ENCODE measurements around the gene DNMBP. TPM values are rescaled to one million over a fixed set of nuclear protein-coding genes. Genes with fewer than 3 reads are reported as not detected.

The DNMBP gene
- total RNA-seq, 1 donor = 62.4 TPM

DNA sequence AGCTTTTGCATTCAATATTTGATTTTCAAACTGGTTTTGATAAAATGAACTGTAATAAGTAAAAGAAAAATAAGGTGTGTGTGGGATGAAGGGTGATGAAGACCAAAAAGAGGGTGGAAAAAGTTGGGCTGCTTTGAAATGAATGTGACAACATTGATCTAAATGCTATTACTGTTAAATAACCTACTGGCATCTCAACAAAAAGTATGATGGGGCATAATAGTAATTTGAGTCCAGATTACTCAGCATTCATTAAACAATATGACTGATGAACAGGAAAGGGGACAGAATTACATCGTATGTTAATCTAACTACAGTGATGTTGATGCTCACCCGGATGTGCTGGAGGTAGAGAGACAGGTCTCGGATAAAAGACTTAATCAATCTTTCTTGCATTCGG is 115.1 kb downstream of the DNMBP start:
- no peak overlapping the region for H3K4me3 ChIP-seq (ENCODE audit: low read depth, low read length)
- no peak for DNase-seq (ENCODE audit: low read depth)
- TF ChIP-seq, protein P1, sequence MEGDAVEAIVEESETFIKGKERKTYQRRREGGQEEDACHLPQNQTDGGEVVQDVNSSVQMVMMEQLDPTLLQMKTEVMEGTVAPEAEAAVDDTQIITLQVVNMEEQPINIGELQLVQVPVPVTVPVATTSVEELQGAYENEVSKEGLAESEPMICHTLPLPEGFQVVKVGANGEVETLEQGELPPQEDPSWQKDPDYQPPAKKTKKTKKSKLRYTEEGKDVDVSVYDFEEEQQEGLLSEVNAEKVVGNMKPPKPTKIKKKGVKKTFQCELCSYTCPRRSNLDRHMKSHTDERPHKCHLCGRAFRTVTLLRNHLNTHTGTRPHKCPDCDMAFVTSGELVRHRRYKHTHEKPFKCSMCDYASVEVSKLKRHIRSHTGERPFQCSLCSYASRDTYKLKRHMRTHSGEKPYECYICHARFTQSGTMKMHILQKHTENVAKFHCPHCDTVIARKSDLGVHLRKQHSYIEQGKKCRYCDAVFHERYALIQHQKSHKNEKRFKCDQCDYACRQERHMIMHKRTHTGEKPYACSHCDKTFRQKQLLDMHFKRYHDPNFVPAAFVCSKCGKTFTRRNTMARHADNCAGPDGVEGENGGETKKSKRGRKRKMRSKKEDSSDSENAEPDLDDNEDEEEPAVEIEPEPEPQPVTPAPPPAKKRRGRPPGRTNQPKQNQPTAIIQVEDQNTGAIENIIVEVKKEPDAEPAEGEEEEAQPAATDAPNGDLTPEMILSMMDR (IDR thresholded peaks at IDR 0.05; ENCODE audit: insufficient read depth, low read length) = no peak

DNA sequence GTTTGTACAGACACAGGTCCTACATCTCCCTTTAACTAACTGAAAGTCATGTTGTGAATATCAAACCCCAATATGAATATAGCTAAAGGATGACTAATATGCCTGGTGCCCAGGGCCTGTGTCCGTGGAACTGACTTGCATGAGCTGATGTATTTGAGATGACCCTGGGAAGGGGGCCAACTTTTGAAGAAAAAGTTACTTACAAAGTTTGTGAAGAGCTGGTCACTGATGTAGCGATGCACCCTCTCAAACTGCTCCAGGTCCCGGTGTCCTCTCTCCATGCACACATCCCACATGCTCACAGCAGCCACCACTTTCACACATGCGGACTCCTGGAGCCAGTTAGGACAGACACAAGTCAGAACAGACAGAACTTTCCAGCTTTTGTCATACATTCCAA is 121.1 kb downstream of the DNMBP start:
- TF ChIP-seq, protein P1 (IDR thresholded peaks at IDR 0.05; ENCODE audit: insufficient read depth, low read length) = no peak
- peak; percentile 63 for DNase-seq (ENCODE audit: low read depth)
- H3K4me3 ChIP-seq (ENCODE audit: low read depth, low read length) = no peak overlapping the region

DNA sequence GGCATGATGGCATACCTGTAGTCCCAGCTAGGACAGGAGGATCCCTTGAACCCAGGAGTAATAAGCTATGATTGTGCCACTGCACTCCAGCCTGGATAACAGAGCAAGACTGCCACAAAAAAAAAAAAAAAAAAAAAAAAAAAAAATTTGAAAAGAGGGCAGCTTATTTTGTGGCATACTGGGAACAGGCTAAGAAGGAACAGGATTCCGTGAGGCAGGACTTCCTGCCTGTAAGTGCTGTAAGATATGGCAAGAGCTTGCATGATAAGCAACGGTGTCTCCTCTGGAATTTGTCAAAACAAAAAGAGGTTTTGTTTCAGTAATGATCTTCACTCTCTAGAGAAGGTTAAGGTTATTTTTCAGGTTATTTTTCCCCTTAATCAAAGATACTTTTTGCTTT is 126.2 kb downstream of the DNMBP start:
- H3K4me3 ChIP-seq (ENCODE audit: low read depth, low read length) = no peak overlapping the region
- DNase-seq (ENCODE audit: low read depth) = no peak
- TF ChIP-seq, protein P1 (IDR thresholded peaks at IDR 0.05; ENCODE audit: insufficient read depth, low read length) = no peak

DNA sequence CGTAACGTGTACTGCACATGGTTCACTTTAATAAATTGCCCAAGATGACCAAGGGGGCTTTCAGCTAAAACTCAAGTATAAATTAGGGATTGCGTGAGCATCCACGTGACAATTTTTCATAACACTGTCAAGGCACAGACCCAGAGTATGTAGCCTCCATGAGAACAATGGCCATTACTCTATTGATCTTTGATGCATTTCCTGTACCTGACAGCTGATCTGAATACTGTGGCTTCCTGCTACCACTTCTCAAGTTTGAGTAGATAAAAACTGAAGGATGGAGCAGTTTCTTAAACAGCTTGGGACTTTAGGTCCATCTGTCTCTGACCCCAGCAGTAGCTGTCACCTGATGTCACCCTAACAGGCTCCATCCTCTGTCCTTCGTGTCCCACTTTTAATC is 128.4 kb downstream of the DNMBP start:
- TF ChIP-seq, protein P1 (IDR thresholded peaks at IDR 0.05; ENCODE audit: insufficient read depth, low read length) = no peak
- H3K4me3 ChIP-seq (ENCODE audit: low read depth, low read length) = no peak overlapping the region
- no peak for DNase-seq (ENCODE audit: low read depth)

DNA sequence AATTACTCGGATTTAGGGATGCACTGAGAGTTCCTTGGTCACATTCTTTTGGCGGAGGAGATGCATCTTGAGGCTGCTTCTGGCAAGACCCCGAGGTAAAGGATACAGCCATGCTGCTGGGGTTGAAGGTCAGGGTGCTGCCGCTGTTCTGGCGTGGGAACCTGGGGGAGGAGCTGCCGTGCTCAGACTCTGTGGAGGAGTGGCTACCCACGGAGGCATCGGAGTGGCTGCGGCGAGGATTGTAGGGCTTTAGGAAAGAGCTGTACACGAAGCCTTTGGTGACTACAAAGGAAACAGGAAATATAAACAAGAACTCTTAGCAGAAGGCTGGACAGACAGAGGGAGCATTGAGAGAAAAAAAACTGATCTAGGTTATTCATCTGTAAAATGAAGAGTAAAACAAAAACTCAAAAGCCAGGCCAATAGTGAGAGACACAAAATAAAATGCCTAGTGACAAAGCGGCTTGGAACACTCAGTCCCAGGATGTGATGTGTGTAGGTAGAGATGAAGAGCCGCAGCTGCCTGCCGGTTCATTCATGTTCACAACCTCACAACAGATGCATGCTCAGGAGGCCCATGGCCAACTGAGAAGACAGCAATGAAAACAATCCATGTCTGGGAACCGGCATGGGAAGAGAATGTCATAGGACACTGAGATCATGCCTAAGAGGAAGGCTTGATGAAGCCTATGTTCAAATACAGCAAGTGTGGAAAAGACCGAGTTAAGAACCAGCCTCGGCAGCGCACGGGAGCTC is 129.5 kb downstream of the DNMBP start:
- DNase-seq (ENCODE audit: low read depth) = no peak
- no peak overlapping the region for H3K4me3 ChIP-seq (ENCODE audit: low read depth, low read length)
- TF ChIP-seq, protein P1 (IDR thresholded peaks at IDR 0.05; ENCODE audit: insufficient read depth, low read length) = no peak

DNA sequence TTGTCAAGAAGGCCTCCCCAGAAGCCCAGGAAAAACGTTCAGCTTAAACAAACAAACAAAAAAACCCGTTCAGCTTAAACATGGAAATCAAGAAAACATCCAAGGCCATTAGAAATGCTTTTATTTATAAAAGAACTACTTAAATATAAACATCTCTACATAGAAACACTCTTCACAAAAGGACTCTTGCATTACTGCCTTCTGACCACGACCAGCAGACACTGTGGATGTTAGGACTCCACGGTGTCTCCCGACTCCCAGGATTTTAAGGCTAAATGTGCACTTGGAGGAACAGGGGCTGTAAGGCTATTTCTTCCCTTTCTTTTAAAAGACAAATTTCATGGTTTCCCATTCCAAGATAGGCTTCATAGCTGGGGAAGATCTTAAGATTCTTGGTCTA is 134.3 kb downstream of the DNMBP start:
- TF ChIP-seq, protein P1 (IDR thresholded peaks at IDR 0.05; ENCODE audit: insufficient read depth, low read length) = no peak
- no peak overlapping the region for H3K4me3 ChIP-seq (ENCODE audit: low read depth, low read length)
- no peak for DNase-seq (ENCODE audit: low read depth)
